CD4-positive, alpha-beta T cell (primary cell): ENCODE results near the gene CHST3. TPM values are rescaled to one million over a fixed set of nuclear protein-coding genes. Genes with fewer than 3 reads are reported as not detected.

Source experiments
- ATAC-seq: fragments of 200-7000 bp; cut with Tn5 transposase; one replicate; pipeline ENCODE4 v1.10.0; 2022; ENCODE audit warnings: mild to moderate bottlenecking; ENCODE audit not compliant: poor library complexity
- CTCF ChIA-PET: fragments of 350-600 bp; sonication (Branson Sonifier 250); formaldehyde crosslinking; loops from one replicate; lab custom pipeline; 2021; ENCODE audit warnings: antibody characterized with exemption, inconsistent platforms; lab: Charles Lee
- POLR2A ChIA-PET: fragments of 350-600 bp; sonication (Branson Sonifier 250); formaldehyde crosslinking; loops from one replicate; lab custom pipeline; 2021; ENCODE audit warnings: antibody characterized with exemption, inconsistent platforms; lab: Charles Lee
- DNase-seq, 14 experiments: peaks; one replicate each; pipeline ENCODE4 v3.0.0-alpha.2; 2013 to 2020; ENCODE audit warnings: mixed read lengths in 2 of 14
- H3K27ac ChIP-seq, 2 donors: one replicate each; pipeline versions ENCODE4 v1.5.1 to v1.7.0; 2013; ENCODE audit warnings: low read length in 2 of 2, low read depth in 1 of 2, mild to moderate bottlenecking in 1 of 2
- H3K27me3 ChIP-seq, 2 experiments: 1 replicate in 1 of 2; 2 replicates in 1 of 2; pipeline versions ENCODE4 v1.6.1 to v1.7.0; 2013; ENCODE audit warnings: low read length in 2 of 2, control low read depth in 1 of 2, mild to moderate bottlenecking in 1 of 2, moderate library complexity in 1 of 2; ENCODE audit not compliant: insufficient read depth in 2 of 2, control insufficient read depth in 1 of 2
- H3K36me3 ChIP-seq: one replicate; pipeline ENCODE4 v1.6.1; 2013; ENCODE audit warnings: low read length, control low read depth; ENCODE audit not compliant: insufficient read depth
- H3K4me1 ChIP-seq: one replicate; pipeline ENCODE4 v1.6.1; 2013; ENCODE audit warnings: low read length, control low read depth; ENCODE audit not compliant: insufficient read depth
- H3K4me3 ChIP-seq: one replicate; pipeline ENCODE4 v1.5.1; 2013; ENCODE audit warnings: mild to moderate bottlenecking, low read length, moderate library complexity
- H3K9me3 ChIP-seq, 2 experiments: 1 replicate in 1 of 2; 2 replicates in 1 of 2; pipeline versions ENCODE4 v1.6.1 to v1.7.0; 2013; ENCODE audit warnings: low read length in 2 of 2, mild to moderate bottlenecking in 2 of 2, control low read depth in 1 of 2, moderate library complexity in 1 of 2; ENCODE audit not compliant: control insufficient read depth in 1 of 2, insufficient read depth in 1 of 2
- H3K27ac Mint-ChIP-seq: one replicate; pipeline ENCODE4 v1.8.0; 2020; ENCODE audit warnings: mixed read lengths
- H3K27me3 Mint-ChIP-seq: one replicate; pipeline ENCODE4 v1.8.0; 2021; ENCODE audit warnings: mixed read lengths
- H3K36me3 Mint-ChIP-seq: one replicate; pipeline ENCODE4 v1.8.0; 2021; ENCODE audit warnings: low read depth, mixed read lengths
- H3K4me1 Mint-ChIP-seq: one replicate; pipeline ENCODE4 v1.8.0; 2021; ENCODE audit warnings: low read depth, mixed read lengths
- H3K4me3 Mint-ChIP-seq: one replicate; pipeline ENCODE4 v1.8.0; 2020; ENCODE audit warnings: mild to moderate bottlenecking, mixed read lengths
- H3K9me3 Mint-ChIP-seq: one replicate; pipeline ENCODE4 v1.8.0; 2020; ENCODE audit warnings: mixed read lengths
- intact Hi-C, 2 experiments: fragments of 100-400 bp; cut with DNase I in 1 of 2; cut with micrococcal nuclease in 1 of 2; formaldehyde crosslinking; loops; one replicate each; pipeline versions ENCODE4 v1.15.1 to v1.9.0; 2023 to 2025; cut with DNase I, micrococcal nuclease
- total RNA-seq, 174 experiments: library from RNA in 2 of 174; stranded (reverse) in 2 of 174; gene quantifications; one replicate each; pipeline ENCODE4 v1.2.3 and lab custom pipeline; 2021 to 2026
- TF ChIP-seq, protein P1 (sequence below): fragments of 200-600 bp; IDR thresholded peaks from one replicate; pipeline ENCODE4 v1.8.0; 2022; ENCODE audit warnings: antibody characterized with exemption, mild to moderate bottlenecking

The CHST3 gene
- total RNA-seq, 2 experiments from 2014 or later = not detected

DNA sequence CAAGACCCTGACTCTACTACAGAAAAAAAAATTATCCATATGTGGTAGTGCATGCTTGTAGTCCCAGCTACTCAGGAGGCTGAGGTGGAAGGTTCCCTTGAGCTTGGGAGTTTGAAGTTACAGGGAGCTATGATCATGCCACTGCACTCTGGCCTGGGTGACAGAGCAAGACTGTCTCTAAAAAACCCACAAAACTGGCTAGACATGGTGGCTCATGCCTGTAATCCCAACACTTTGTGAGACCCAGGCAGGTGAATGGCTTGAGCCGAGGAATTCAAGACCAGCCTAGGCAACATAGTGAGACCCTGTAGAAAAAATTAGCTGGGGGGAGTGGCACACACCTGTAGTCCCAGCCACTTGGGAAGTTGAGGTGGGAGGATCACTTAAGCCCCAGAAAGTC lies 32.9 kb upstream of the CHST3 start:
- TF ChIP-seq, protein P1, sequence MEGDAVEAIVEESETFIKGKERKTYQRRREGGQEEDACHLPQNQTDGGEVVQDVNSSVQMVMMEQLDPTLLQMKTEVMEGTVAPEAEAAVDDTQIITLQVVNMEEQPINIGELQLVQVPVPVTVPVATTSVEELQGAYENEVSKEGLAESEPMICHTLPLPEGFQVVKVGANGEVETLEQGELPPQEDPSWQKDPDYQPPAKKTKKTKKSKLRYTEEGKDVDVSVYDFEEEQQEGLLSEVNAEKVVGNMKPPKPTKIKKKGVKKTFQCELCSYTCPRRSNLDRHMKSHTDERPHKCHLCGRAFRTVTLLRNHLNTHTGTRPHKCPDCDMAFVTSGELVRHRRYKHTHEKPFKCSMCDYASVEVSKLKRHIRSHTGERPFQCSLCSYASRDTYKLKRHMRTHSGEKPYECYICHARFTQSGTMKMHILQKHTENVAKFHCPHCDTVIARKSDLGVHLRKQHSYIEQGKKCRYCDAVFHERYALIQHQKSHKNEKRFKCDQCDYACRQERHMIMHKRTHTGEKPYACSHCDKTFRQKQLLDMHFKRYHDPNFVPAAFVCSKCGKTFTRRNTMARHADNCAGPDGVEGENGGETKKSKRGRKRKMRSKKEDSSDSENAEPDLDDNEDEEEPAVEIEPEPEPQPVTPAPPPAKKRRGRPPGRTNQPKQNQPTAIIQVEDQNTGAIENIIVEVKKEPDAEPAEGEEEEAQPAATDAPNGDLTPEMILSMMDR = no peak
- no peak overlapping the region for H3K4me3 ChIP-seq
- no peaks in the 10 kb centered on the region for H3K36me3 ChIP-seq
- ChIA-PET CTCF (no interaction called here), POLR2A (no interaction called here)
- Mint-ChIP-seq H3K4me1 (peaks cover 34% of the 10 kb centered on the region), H3K27me3 (no peaks in the 10 kb centered on the region), H3K27ac (no peak overlapping the region), H3K9me3 (peaks cover 10% of the 10 kb centered on the region), H3K4me3 (no peak overlapping the region), H3K36me3 (peaks cover 16% of the 10 kb centered on the region)
- intact Hi-C loops = no loop called here
- H3K9me3 ChIP-seq = no peaks in the 10 kb centered on the region
- H3K27ac ChIP-seq = no peak overlapping the region
- ATAC-seq = no peak
- no peaks in the 10 kb centered on the region for H3K27me3 ChIP-seq
- DNase-seq = no peak
- H3K4me1 ChIP-seq = peaks cover 21% of the 10 kb centered on the region

DNA sequence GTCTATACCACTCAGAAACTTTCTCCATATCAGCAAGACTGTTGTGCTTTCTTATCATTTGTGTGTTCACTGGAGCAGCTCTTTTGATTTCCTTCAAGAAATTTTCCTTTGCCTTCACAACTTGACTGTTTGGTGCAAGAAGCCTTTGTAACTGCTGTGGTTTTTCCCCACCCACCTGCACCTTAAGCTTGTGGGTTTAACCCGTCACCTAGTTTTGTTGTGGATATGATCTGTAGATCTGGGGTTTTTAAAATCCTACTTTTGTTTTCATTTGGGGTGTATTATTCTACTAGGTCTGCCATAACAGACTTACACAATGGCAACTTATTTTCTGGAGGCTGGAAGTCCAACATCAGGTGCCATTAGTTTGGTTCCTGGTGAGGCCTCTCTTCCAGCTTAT lies 30.5 kb upstream of the CHST3 start:
- Histone ChIP-seq H3K27ac (peak overlapping the region in 1 of 2 donors; percentile 45), H3K9me3 (no peaks in the 10 kb centered on the region), H3K27me3 (no peaks in the 10 kb centered on the region), H3K4me3 (no peak overlapping the region), H3K36me3 (no peaks in the 10 kb centered on the region), H3K4me1 (peaks cover 21% of the 10 kb centered on the region)
- CTCF ChIA-PET = interaction anchor here (1.0 to 1.5 kb wide), 3 partner anchors 13 to 37 kb away, joined by 3 to 6 read pairs (median 3); no protein-coding TSS in a partner anchor
- Mint-ChIP-seq H3K4me1 (peaks cover 41% of the 10 kb centered on the region), H3K36me3 (peaks cover 16% of the 10 kb centered on the region), H3K4me3 (peak overlapping the region; percentile 54), H3K9me3 (peaks cover 10% of the 10 kb centered on the region), H3K27ac (peak overlapping the region; percentile 72), H3K27me3 (no peaks in the 10 kb centered on the region)
- ATAC-seq = peak; percentile 84
- peak in 10 of 14 experiments; percentile 3 to 65 (median 17) for DNase-seq
- TF ChIP-seq, protein P1 = no peak
- POLR2A ChIA-PET = interaction anchor here (1.0 to 2.1 kb wide), 4 partner anchors 17 to 115 kb away, joined by 3 to 8 read pairs (median 5); partner anchors contain the start of gene PSAP
- intact Hi-C loops = no loop called here

DNA sequence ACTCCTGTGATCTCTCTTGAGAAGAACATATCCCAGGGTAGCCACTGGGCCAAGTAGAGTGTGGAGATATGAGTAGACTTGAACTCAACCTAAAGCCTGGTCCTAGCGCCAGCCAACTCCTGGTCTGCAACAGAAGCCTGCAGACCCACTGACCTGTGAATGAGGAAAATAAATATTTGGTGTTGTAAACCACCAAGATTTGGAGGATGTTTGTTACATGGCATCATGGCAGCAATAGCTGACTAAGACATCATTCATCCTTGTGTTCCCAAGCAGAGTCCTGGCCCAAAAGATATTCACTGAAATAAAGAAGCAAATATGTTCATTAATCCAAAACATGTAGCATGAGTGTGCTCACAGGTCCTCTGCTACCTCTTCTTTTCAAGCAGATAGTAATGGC lies 26.0 kb upstream of the CHST3 start:
- Histone ChIP-seq H3K27ac (no peak overlapping the region), H3K4me3 (no peak overlapping the region), H3K9me3 (peaks cover 6 to 7% of the 10 kb centered on the region in 2 experiments), H3K27me3 (no peaks in the 10 kb centered on the region), H3K4me1 (peaks cover 26% of the 10 kb centered on the region), H3K36me3 (no peaks in the 10 kb centered on the region)
- ATAC-seq (no peak), DNase-seq (no peak)
- H3K27me3 Mint-ChIP-seq = no peaks in the 10 kb centered on the region
- H3K4me3 Mint-ChIP-seq = no peak overlapping the region
- ChIA-PET CTCF (no interaction called here), POLR2A (no interaction called here)
- peaks cover 28% of the 10 kb centered on the region for H3K36me3 Mint-ChIP-seq
- H3K27ac Mint-ChIP-seq = no peak overlapping the region
- TF ChIP-seq, protein P1 = no peak
- intact Hi-C loops = no loop called here
- H3K9me3 Mint-ChIP-seq = peaks cover 27% of the 10 kb centered on the region
- H3K4me1 Mint-ChIP-seq = peaks cover 31% of the 10 kb centered on the region
